ENCODE results near the gene THBS4. TPM values are rescaled to one million over a fixed set of nuclear protein-coding genes. Genes with fewer than 3 reads are reported as not detected.

Gene THBS4
- total RNA-seq, 1 donor: 0.36 TPM

- Histone ChIP-seq H4K20me1 (ENCODE audit: insufficient read depth, low read length) (no peaks in the 10 kb centered on the region), H3K9me3 (ENCODE audit: low read depth, low read length) (no peaks in the 10 kb centered on the region), H3K27me3 (ENCODE audit: insufficient read depth, low read length) (no peaks in the 10 kb centered on the region), H2AFZ (ENCODE audit: low read length) (no peak overlapping the region), H3K36me3 (ENCODE audit: insufficient read depth, low read length) (no peaks in the 10 kb centered on the region), H3K4me2 (ENCODE audit: insufficient read depth, low read length) (no peak overlapping the region), H3K4me1 (ENCODE audit: insufficient read depth, low read length) (no peaks in the 10 kb centered on the region), H3K79me2 (ENCODE audit: insufficient read depth, low read length) (no peaks in the 10 kb centered on the region), H3K27ac (ENCODE audit: low read depth, low read length) (no peak overlapping the region), H3K4me3 (ENCODE audit: insufficient read depth, low read length) (no peak overlapping the region)
- DNase-seq (ENCODE audit: insufficient read length, low spot score, missing footprints): no peak
- no peak for TF ChIP-seq CTCF (IDR thresholded peaks at IDR 0.05; ENCODE audit: extremely low read depth, low read depth, low read length)
Observed at GRCh38 chr5:80114860-80115259, 79.7 kb downstream of the THBS4 start.

GRCh38 chr5:80116000-80116399 lies 80.9 kb downstream of the THBS4 start:
- no peak overlapping the region for H3K4me3 ChIP-seq (ENCODE audit: insufficient read depth, low read length)
- TF ChIP-seq CTCF (IDR thresholded peaks at IDR 0.05; ENCODE audit: extremely low read depth, low read depth, low read length): no peak
- no peaks in the 10 kb centered on the region for H3K79me2 ChIP-seq (ENCODE audit: insufficient read depth, low read length)
- DNase-seq (ENCODE audit: insufficient read length, low spot score, missing footprints): no peak
- no peak overlapping the region for H3K27ac ChIP-seq (ENCODE audit: low read depth, low read length)
- no peaks in the 10 kb centered on the region for H3K4me1 ChIP-seq (ENCODE audit: insufficient read depth, low read length)
- no peaks in the 10 kb centered on the region for H3K27me3 ChIP-seq (ENCODE audit: insufficient read depth, low read length)
- H4K20me1 ChIP-seq (ENCODE audit: insufficient read depth, low read length): no peaks in the 10 kb centered on the region
- H3K4me2 ChIP-seq (ENCODE audit: insufficient read depth, low read length): no peak overlapping the region
- H2AFZ ChIP-seq (ENCODE audit: low read length): no peak overlapping the region
- H3K9me3 ChIP-seq (ENCODE audit: low read depth, low read length): no peaks in the 10 kb centered on the region
- H3K36me3 ChIP-seq (ENCODE audit: insufficient read depth, low read length): no peaks in the 10 kb centered on the region

- no peaks in the 10 kb centered on the region for H3K79me2 ChIP-seq (ENCODE audit: insufficient read depth, low read length)
- H4K20me1 ChIP-seq (ENCODE audit: insufficient read depth, low read length): no peaks in the 10 kb centered on the region
- H2AFZ ChIP-seq (ENCODE audit: low read length): no peak overlapping the region
- H3K27ac ChIP-seq (ENCODE audit: low read depth, low read length): no peak overlapping the region
- no peak for TF ChIP-seq CTCF (IDR thresholded peaks at IDR 0.05; ENCODE audit: extremely low read depth, low read depth, low read length)
- DNase-seq (ENCODE audit: insufficient read length, low spot score, missing footprints): no peak
- H3K36me3 ChIP-seq (ENCODE audit: insufficient read depth, low read length): no peaks in the 10 kb centered on the region
- H3K4me2 ChIP-seq (ENCODE audit: insufficient read depth, low read length): no peak overlapping the region
- H3K27me3 ChIP-seq (ENCODE audit: insufficient read depth, low read length): no peaks in the 10 kb centered on the region
- no peaks in the 10 kb centered on the region for H3K4me1 ChIP-seq (ENCODE audit: insufficient read depth, low read length)
- H3K9me3 ChIP-seq (ENCODE audit: low read depth, low read length): no peaks in the 10 kb centered on the region
- H3K4me3 ChIP-seq (ENCODE audit: insufficient read depth, low read length): no peak overlapping the region
Observed at GRCh38 chr5:80116465-80116864, 81.3 kb downstream of the THBS4 start.

- no peaks in the 10 kb centered on the region for H3K36me3 ChIP-seq (ENCODE audit: insufficient read depth, low read length)
- H3K4me1 ChIP-seq (ENCODE audit: insufficient read depth, low read length): no peaks in the 10 kb centered on the region
- H3K4me3 ChIP-seq (ENCODE audit: insufficient read depth, low read length): no peak overlapping the region
- no peaks in the 10 kb centered on the region for H3K79me2 ChIP-seq (ENCODE audit: insufficient read depth, low read length)
- no peaks in the 10 kb centered on the region for H3K9me3 ChIP-seq (ENCODE audit: low read depth, low read length)
- DNase-seq (ENCODE audit: insufficient read length, low spot score, missing footprints): no peak
- H3K27ac ChIP-seq (ENCODE audit: low read depth, low read length): no peak overlapping the region
- H3K27me3 ChIP-seq (ENCODE audit: insufficient read depth, low read length): no peaks in the 10 kb centered on the region
- no peaks in the 10 kb centered on the region for H4K20me1 ChIP-seq (ENCODE audit: insufficient read depth, low read length)
- H2AFZ ChIP-seq (ENCODE audit: low read length): no peak overlapping the region
- H3K4me2 ChIP-seq (ENCODE audit: insufficient read depth, low read length): no peak overlapping the region
- TF ChIP-seq CTCF (IDR thresholded peaks at IDR 0.05; ENCODE audit: extremely low read depth, low read depth, low read length): no peak
Observed at GRCh38 chr5:80117446-80117845, 82.3 kb downstream of the THBS4 start.

All from osteoblast (primary cell).